ENCODE data around the gene DCAF12.

The DCAF12 gene

DNA sequence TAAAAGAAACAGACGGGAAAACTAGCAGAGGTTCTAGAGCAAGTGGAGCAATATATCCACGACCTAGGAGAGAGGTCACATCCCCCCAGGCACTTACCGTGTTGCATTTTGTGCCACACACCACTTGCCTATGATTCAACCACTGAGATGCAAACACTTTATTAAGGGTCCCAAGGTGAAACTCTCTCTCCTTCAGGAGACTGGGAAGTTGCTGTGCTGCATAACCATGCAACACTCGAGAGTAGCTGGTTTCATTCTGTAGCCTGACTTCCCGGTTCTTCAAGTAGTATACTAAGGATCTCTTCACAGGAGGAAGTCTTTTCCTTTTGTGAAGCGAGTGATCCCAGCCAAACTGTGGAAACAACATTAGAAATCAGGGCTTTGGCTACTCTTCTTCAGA, 1.6 kb downstream of the DCAF12 start:
- no peak for DNase-seq

DNA sequence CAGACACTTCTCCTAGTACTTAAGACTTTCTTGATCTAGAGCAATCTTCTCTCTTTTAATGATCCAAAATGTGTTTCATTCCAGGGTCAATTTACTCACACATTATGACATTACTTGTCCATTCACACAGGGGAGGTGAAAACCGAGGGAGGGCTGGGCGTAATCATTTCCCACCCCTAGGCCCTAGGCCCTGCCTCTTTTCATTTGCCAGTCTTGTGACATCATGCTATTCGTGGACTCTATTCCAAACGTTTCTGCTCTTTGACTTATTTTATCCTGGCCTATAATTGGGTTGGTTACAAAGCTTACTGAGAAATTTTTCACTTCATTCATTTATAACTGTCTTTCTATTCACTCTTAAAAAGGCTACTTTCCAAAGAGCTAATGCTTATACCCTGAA, 2.4 kb downstream of the DCAF12 start:
- DNase-seq, result no peak

DNA sequence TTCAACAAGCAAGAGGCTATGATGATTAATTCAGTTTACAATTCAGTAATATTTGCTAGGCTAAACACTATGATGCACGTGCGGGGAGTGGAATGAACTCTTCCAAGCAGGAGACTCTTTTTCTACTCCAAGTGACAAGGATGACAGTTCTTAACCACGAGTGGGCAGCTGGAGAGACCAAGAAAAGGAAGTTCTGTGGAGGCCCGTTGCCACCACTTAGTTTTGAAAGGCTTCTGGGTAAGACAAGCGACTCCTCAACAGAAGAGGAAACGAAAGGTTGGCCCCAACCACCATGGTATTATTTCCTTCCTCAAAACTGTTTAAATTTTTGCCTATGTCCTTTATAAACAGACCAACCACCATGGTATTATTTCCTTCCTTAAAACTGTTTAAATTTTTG, 2.8 kb downstream of the DCAF12 start:
- no peak for DNase-seq

DNA sequence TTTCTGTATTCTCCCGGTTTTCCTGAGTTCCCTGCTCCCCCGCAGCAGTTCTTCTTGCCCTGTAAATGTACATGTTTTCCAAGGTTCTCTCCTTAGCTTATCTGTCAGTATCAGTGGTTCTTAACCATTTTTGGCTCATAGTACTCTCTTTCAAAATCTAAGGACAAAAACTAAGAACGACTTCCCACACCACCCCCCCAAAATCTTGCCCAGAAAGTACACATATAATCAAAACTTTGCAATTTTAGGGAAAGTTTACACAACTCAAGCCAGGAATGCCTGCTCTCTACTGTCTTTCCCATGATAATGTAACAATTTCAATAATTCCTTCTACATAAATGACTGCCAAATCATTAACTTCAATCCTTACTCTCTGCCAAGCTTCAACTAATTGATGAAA, 4.5 kb downstream of the DCAF12 start:
- DNase-seq, result no peak

DNA sequence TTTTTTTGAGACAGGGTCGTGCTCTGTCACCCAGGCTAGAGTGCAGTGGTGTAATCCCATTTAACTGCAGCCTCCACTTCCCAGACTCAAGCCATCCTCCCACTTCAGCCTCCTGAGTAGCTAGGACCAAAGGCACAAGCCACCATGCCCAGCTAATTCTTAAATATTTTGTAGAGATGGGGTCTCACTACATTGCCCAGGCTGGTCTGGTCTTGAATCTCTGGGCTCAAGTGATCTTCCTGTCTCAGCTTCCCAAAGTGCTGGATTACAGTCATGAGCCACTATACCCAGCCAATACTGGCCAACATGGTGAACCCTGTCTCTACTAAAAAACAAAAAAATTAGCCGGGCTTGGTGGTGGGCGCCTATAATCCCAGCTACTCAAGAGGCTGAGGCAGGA, 6.8 kb downstream of the DCAF12 start:
- DNase-seq, result no peak

DNA sequence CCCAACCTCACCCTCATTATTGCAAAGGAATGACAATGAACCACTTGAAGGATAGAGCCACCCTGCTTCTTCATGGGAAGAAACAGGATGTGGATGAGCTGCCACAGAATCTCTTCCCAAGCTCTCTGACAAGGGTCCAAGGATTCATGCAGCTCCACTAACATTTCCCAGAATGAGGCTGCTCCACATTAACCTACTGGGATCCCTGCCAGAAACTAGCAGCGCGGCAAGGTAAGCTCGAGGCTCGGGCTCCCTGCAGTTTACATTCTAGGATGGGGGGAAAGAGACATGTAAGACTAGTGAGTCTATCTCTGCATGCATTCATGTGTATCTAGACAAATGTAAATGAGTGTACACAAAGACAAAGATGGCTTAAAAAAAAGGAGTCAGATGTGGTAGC, 12.1 kb downstream of the DCAF12 start:
- DNase-seq, result no peak

DNA sequence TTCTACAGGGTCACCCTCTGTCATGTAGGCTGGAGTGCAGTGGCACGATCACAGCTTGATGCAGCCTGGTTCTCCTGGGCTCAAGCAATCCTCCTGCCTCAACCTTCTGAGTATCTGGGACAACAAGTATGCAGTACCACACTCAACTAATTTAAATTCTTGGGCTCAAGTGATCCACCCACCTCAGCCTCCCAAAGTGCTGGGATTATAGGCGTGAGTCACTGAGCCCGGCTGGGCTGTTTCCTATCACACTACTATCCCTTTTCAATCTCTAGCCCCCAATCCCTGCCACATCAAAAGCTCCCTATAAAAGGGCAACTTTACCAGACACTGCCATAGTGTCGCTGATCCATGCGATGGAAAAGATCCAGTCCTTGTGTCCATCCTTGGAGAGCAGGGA, 20.4 kb downstream of the DCAF12 start:
- no peak for DNase-seq

DNA sequence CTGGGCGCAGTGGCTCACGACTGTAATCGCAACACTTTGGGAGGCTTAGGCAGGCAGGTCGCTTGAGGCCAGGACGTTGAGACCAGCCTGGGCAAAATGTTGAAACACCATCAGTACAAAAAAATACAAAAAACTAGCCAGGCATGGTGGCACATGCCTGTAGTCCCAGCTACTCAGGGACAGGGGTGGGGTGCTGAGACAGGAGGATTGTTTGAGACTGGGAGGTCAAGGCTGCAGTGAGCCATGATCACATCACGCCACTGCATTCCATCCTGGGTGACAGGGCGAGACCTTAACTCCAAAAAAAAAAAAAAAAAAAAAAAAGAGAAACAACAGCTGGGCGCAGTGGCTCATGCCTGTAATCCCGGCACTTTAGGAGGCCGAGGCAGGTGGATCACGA, 23.7 kb downstream of the DCAF12 start:
- no peak for DNase-seq

DNA sequence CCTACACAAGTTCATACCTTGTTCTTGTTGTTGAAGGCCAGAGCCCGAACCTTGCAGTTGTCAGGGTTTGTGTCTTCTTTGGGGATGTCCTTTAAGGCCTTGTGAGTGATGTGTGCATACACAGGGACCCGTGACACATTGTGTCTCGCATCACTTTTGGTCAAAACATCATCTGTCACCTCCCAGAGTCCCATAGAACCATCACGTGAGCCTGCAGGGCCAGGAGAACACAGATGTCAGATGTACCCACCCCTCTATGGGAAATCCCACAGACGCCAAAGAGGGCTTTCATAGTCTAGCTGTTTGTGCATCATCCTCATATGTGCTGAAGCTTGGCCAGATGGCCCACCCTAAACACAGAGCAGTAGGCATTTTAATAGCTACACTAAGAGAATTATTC, 28.2 kb downstream of the DCAF12 start:
- no peak for DNase-seq

DNA sequence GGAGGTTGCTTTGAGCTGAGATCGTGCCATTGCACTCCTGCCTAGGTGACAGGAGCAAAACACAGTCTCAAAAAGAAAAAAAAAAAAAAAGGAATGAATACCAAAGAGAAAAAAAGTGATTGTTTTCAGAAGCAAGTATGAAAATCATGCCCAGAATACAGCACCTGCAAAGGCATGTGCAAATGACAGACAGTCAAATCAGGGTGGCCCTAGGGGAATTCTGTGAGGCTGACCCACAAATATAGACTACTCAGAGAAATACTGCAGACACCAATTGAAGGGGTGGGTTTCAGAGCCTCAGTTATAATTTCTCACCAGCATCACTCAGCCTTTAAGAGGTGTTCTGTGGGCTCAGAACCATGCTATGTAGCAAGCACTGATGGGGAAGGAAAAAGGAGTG, 28.6 kb downstream of the DCAF12 start:
- no peak for DNase-seq

DNA sequence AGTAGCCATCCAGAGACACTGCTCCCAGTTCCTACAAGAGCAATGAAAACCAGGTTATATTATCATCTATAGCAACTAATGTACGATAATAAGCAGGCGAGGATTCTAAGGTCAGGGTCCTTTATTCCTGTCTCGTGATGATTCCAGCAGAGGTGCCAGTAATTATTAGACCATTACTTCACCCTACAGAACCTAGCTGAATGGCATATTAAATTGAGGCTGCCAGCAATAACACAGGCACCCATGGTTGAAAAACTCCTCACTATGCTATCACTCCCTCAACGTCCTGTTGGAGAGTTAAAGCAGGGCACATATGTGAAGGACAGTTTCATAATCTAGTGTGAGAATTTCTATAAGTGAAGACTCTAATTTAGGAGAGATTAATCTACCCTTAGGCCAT, 29.7 kb downstream of the DCAF12 start:
- no peak for DNase-seq

DNA sequence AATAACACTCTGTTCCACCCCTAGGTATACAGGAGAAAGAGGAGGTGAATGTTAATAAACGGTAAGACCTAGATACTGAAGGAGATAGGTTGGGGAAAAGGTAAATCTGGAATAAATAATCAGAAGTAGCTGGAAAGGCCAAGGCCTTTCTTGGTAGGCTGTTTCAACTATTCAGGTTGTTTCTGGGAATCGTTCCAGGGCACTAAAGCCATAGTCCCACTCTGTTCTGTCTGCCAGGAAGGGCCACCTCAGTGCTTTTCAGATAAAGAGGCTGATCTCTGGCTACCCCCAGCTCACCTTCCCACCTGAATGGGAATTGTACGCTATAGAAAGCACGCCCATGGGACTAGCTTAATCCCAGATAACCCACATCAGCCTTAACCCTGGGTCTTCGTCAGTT, 32.9 kb downstream of the DCAF12 start:
- DNase-seq, result no peak

DNA sequence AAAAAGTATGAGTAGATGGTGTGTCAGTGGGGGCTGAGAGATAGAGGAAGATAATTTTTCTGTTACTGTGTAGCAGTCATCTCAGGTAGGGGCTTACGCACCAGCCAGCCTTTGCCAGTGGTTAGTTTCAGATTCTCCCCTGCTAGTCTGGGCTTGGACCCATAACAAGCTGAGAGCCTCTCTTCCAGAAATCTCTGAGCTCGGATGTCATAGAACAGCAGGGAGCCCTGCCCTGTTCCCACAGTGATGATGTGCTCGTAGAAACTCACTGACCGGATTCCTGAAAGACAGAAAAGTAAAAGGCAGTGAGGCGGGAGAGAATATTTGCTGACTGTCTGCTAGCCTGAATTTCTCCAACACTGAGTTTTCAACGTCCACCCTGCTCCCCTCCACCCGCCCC, 37.2 kb downstream of the DCAF12 start:
- no peak for DNase-seq

DNA sequence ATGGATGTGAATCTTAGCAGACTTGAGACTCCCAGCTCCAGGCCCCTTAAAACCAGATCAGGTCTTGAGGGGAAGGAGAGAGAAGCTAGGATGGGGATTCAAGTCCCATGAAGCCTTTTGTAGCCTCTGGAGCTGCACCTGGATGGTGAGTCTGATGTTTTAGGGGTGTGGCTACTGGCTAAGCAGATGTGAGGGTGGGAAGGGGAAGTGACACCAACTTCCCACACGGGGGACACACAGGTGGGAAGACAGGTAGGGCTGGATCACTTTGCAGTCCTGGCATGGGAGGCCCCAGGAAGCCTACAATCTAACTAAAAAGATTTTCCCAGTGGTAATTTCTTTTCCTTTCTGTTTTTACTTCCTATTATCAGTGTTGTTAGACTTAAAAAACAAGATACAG, 39.1 kb downstream of the DCAF12 start:
- DNase-seq, result no peak

DNA sequence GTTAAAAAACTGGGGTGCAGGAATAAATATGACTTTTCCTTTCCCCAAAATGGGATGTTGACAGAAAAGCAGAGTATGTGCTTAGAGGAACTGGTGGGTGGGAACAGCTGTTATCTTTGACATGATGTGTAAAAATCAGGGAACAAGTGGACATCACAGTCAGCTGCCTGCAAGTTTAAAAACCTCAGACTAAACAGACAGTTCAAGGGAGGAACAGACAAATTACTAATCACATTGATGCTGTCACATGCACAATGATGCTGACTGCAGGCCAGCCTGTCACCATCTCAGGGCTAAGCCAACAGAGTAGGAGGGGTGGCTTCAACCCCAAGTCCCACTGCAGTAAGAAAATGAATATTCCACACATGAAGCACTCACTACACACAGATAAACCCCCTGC, 39.6 kb downstream of the DCAF12 start:
- no peak for DNase-seq

DNA sequence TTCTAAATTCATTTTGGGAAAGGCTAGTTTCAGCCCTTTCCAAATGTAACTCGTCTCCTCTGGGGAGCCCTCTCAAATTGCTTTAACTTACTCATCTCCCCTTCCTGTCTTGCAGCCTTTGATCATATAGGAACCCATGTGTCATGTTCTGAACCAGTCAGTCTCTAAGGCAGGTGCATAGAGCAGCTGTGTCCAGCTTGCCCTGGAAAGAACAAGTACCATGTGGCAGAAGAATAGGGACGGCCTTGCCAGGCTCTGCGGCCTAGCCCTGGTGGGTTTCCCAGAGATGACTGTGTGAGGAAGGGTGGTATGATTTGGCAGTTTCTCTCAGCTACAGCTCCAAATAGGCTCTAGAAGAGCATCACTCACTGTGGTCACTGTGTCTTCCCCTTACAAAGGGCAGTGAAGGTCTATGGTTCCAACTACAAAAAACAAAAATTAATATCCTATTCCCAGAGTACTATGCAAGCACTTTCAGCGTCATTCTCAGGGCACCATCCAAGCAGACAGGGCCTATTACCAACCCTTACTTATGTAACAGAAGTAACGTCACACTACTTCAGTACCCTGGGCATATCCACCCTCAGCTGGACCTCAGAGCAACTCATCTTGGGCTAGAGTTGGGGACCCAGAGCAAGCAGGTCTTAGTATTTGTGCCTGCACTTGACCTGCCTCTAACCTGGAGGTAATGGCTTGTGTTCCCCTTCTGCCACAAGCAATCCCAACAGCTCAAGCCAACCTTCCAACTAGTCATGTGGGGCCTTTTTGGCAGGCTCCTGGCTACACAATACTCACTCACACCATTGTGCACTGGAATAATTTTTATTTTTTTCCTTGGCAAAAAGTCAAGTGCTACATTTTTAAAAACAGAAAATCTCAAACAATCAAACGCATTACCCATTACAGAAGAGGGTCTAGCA, 40.7 kb downstream of the DCAF12 start:
- no peak for DNase-seq

DNA sequence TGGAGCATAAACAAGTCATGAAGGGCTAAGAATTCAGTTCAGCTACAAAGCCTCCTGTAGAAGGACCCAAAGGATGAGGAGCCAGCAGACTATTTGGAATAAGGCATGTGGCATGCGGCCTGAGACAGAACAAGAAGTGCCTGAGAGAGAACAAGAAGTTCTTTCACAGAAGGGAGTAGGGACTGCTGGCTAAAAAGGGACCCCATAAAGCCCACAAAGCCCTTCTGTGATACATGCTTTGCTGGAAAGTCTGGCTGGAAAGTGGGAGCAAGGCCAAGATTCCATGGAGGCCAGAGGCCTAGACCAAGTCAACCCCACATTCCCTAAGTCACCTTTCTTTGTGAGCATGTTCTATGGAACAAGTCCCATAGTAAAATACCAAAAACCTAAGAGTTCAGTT, 41.9 kb downstream of the DCAF12 start:
- no peak for DNase-seq

DNA sequence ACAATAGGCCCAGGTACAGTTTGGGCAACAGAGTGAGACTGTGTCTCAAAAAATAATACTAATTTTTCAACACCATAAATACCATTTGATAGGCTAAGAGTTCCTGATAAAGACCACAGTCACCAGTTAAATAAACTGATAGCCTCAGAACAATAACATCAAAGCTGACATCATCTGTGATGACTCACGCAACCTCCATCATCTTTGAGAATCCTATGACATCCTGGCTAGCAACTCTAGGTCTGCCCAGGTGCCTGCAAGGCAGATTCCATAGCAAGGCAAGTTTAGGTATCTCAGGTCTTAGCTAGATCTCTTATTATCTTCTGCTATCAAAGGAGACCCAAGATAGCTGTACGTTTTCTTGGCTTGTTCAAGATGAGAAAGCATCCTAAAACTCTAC, 47.3 kb downstream of the DCAF12 start:
- peak; percentile 35 for DNase-seq

DNA sequence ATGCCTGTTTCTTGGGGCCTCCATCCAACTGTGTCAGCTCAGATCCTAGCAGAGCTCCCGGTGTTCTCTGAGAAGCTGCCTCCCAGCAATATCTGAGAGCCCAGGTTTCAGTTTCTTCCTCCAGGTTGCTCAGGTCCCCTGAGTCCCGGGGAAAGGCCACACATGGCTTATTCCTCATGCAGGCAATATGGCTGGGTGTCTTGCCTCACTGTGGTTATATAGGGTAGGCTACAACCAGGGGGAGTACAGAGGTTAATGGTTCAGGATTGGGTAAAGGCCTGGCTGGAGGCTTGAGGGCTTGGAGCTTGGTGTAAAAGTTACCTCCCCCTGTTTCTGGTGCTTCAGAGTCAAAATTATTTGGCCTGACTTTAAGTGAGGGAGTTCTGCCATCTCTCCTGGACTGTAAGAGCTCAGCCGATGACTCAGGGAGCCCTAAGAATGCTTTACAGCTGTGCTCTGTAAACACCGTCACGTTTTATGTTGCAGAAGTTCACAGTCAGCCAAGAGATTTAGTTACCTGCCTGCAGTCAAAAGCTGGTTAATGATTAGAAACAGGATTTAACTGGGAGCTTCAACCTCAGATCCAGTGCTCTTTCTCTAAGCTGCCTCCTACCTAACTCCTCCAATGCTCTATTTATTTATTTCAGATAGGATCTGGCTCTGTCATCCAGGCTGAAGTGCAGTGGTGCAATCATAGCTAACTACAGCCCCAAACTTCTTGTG, 53.5 kb downstream of the DCAF12 start:
- DNase-seq, result peak; percentile 72

DNA sequence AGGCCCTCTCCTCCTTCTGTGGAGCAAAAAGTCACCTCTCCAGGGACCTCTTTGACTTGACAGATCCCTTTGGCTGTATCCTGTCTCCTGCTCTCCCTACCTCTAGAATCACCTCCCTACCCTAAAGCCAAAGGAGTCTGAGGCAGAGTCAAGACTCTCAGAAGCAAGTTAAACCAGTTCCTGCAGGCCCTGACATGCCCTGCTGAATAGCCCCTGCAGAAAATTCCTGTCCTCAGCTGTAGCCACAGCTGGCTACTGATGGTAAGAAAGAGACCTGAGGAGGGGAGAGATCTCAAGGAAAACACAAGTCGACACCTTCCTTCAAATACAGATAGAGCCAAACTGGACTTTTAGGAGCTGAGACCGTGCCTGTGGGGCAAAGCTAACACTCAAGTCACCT, 54.1 kb downstream of the DCAF12 start:
- no peak for DNase-seq

DNA sequence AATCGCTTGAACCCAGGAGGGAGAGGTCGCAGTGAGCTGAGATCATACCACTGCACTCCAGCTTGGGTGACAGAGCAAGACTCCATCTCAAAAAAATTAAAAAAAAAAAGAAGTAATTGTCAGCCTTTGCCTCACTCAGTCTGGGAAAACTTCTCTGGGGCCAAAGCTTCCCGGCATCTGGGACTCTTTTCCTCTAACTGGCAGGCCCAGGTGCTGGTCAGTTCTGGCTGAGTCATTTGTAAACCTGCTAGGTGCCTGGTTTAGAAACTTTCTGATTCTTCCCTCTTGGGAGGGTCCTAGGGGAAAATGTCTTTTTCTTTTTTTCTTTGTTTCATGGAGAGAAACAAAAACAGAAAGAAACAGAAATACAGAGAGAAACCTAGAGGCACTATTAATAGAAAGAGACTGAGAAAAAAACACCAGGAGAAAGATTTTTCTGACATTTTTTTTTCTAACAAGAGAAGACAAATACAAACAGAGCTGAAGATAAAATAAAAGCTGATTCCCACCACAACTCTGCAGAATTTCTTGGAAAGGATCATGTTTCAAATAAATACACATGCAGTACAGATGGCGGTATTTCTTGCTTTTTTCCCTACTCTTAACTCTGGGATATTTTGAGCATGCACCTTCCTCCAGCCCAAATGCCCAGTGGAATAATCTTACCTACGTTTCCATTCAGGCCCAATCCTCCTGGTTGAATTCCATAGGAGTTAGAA, 55.7 kb downstream of the DCAF12 start:
- no peak for DNase-seq

DNA sequence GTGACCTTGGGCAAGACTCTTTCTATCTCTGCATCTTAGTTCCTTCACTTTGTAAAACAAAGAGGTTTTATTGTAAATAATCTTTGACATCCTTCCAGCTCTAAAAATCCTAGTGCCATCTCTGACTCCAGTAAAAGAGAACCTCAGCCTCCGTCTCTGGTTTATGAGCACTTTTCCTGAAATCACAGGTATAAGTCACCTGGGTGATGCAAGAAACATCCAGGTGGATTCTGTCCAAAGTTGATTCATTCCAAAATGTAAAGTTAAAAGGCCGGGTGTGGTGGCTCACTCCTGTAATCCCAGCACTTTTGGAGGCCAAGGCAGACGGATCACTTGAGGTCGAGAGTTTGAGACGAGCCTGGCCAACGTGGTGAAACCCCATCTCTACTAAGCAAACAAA, 56.7 kb downstream of the DCAF12 start:
- DNase-seq, result no peak

DNA sequence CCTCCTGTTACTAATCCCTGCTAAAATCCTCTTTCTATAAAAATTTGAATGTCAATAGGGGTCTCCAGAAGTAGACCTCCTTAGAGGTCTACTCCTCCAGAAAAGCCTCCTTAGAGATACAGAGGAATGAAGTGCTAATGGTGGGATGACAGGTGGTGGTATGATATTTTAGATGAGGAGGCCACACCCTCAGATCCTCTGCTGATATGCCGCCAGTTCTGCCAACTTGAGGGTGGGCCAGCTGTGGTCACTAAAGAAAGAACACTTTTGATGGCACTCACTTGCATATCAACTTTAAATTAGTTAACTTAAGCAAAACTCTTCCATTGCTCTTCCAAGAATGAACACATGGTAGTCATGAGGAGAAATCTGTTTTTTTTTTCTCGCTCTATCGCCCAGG, 61.0 kb downstream of the DCAF12 start:
- no peak for DNase-seq

DNA sequence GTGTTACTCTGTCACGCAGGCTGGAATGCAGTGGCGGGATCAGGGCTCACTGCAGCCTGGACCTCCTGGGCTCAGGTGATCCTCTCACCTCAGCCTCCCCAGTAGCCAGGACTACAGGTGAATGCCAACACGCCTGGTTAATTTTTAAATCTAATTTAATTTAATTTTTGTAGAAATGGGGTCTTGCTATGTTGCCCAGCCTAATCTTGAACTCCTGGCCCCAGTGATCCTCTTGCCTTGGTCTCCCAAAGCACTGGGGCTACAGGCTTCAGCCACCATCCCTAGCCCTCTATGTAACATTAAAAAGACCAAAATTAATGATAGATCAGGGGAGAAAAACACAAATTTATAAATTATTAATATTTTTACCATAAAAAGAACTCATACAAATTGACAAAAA, 66.5 kb downstream of the DCAF12 start:
- no peak for DNase-seq
